ENCODE results near the gene MEDAG.

MEDAG gene

DNA sequence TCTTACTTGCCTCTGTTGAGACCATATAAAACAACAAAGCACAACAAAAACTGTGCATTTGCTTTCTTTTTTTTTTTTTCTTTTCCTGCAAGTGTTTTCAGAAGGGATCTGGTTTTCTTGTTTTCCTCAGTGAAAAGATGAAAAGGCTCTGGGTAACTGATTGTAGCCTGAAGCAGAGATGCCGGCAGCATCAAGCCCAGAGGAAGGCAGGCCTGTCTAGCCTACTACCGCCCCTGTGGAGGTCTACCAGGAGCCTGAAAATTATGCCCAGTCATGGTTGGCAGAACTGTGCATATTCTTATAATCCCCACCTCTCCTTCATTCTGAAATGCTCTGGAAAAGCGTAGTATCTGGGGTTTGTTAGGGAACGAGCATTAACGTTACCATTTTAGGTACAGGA is 32.6 kb upstream of the MEDAG start:
- DNase-seq = no peak

DNA sequence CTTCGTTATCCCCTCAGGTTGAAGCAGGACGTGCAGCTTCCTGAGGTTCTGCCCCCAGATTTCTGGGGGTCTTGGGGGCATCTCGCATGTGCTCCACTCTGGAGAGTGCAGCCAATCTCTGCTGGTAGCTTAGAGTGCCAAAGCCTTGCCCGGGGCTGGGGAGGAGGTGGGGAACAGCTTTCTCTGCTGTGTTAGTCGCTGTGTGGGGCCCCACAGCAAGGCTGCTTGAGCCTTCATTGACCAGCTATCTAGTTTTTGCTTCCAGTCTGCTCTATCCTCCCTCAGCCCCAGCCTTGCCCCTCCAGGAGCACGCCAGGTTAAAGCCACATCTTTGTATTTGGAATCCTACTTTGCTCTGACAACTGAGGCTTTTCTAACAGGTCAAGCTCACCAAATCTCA is 32.0 kb upstream of the MEDAG start:
- no peak for DNase-seq

DNA sequence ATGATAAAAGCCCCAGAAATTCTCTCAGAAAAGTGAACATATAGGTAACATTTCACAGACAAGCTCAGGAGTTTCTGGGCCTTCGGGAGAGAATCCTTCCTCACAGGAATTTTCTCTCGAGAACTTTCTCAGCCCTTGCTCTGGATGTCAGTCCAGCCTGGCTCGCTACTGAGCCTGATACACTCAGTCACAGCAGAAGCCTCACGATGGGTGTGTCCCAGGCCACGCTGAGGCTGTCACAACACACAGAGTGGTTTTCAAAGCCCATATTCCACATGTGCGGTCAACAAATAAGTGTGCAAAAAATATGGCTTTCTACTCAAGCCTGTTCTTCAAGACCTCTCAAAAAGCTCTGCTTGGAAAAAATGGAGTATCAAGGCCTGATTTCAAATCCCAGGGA is 31.5 kb upstream of the MEDAG start:
- DNase-seq = no peak

DNA sequence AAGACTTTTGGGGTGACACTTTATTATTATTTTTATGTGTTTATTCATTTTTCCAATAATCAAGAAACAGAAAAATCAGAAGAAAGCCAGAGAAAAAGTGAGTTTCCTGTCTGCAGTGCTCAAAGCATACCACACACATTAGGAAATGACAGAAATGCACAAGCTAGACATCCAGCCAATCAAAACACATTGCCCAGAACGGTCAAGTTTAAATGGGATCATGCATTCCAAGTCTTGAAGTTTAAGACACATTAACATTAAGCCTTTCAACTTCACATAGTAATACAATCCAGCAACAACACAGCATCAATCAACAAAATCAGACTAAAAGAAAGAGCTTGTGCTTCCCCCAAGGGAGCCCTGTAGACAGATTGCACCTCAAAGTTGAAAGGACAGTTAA is 28.7 kb upstream of the MEDAG start:
- DNase-seq = no peak

DNA sequence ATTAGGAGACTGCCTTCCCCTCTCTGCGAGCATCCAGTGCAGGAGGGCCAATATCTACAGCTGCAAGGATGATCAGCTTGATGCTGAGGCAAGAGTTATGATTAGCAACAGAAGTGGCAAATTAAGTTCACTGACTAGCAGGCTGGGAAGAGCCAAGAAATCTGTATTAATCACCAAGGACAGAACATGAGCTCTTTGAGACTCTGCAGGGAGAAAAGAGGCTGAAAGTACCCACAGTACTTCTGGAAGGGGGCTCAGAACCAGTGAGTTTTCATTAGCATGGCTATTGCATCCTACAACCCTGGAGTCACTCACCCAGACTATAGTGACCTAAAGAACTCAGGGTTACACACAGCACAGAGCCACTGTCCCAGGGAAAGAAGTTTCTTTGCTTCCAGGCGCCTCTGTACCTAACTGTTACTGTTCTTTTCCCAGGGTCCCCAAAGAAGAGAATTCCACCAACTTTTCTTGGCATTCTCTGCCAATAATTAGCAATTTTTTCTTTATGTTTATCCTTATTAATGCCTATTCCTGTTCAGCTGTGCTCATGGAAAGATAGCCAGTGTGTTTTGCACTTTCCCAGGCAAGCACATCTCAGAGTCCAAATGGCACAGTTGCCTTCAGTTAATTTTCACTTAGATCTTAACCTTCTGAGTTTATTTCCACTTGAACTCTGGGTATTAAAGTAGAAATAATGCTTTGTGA is 25.8 kb upstream of the MEDAG start:
- DNase-seq = no peak

DNA sequence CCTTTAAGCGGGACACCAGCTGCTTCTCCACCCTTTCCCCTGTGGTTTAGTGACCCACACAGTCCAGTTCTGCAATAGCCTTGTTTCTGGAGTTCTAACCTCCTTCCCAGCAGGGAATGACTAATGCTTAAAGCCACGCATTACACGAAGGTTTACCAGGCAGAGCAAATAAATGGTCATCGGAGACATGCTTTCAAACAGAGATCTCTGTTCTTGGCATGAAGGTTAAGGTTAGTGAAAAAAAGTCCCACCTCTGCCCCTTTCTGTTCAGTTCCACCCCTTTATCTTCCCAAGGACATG is 25.3 kb upstream of the MEDAG start:
- no peak for DNase-seq

DNA sequence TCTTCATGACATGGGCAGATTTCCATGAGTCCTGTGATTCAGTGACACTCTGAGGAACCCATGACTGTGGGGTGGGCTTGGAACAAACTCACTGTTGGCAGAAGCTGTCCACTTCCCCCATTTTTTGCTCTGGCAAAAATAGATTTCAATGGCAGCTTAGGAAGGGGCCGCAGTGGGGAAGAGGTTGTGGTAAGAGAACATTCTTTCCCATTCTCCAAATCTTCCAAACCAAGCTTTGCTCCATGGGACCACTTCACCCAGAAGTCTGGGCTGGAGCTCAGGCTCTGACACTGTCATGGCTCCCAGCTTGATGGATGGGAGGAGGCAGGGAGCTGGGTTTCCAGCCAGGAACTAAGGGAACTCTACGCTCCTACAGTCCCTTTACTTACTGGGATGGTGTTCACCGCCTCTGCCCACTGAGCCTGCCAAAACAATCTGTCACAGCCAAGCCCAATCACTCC is 24.9 kb upstream of the MEDAG start:
- DNase-seq = no peak

DNA sequence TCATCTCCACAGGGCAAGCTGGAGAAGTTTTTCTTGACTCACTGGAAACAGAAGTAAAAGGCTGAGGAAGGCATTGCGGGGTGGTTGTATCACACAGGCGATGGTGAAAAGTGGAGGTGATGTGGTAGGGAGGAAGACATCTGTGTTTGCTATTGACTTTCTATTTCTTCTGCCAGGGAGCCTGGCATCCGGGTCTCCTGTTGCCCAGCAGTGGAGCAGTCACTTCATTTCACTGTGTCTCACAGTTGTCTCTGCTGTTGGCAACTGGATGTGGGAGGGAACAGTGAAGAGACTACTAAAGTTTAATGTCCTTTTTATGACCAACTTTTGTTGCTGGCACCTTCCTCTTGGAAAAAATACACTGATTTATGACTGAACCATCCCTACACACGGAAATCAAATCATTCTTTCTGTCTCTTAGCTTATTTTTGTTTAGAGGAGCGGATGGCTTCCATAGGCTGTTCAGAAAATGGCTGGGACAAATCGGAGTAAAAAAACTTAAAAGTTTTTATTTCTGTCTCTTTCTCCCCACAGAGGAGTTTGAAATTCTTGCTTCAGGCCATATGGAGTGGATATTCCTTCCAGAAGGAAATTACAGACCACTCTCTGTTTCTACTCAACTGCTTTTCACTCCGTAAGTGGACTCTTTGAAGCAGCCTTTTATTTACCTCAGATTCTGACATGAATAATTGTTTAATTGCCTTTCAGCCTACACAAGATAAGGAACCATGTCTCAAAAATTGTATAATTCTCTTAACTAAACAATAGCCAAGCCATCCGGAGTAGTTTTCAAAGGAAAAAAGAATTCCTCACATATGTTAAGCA is 23.8 kb upstream of the MEDAG start:
- DNase-seq = no peak

DNA sequence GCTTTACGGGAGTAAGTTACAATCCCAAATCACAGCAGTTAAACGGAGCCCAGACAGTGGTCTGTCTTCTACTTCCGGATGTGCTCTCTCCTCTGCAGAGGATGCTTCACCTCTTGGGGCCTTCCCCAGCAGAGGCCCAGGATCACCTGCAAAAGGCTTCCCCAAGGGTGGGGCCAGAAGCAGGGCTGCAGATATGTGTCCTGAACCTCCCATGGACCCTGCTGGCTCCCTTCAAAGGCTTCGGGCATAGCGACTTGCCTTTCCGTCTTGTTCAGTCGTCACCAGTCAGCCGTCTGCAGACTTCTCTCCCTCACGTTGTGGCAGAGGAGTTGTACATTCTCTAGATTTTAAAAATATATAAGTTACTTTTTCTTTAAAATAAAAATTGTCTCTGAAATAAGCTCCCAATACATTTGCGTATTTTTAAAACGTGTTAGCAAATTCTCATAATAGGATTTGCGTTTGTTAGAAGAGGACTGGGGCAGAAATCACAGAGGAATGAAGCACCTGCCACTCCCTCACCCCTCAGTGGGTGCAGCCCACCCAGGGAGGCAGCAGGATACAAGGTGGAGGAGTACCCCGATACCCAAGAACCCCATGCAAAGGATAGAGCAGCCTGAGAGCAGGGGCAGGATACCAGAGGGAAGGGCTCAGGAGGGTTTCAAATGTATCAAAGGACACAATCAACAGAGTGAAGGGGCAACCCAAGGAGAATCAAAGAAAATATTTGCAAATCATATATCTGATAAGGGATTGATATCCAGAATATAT is 22.9 kb upstream of the MEDAG start:
- DNase-seq = no peak

DNA sequence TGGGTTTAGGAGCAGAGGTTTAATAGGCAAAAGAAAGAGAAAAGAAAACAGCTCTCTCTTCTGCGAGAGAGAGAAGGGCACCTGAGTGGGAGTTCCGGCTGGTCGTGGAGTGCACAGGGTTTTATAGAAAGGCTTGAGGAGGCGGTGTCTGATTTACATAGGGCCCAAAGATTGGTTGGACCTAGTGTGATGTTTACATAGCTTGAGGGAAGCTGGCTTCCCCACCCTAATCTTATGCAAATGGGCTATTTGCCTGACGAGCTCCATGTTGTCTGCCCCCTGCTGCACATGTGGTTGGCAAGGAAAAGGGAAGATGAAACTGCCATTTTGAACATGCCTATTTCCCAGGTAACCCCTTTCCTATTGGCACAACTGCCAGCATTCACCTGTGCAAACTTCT is 21.5 kb upstream of the MEDAG start:
- no peak for DNase-seq

DNA sequence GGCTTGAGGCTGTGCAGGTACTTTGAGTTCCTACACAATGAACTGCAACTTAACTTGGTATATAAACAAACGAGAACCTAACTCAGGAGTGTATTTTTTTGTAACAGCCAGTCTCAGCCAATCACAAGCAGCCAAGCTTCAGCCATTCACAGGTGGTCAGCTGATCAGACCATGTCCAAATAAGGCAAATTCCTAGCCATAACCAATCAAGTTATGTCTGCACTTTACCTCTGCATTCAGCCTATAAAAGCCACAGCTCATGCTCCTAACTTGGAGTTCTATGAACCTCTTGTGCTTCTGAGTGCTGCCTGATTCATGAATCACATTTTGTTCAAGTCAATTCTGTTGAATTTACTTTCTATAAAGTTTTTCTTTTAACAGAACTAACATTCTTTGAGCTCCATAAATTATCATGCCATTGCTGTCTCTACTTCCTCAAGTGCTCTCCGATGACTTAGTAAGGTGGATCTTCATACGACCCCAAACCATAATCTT is 16.8 kb upstream of the MEDAG start:
- DNase-seq = no peak

DNA sequence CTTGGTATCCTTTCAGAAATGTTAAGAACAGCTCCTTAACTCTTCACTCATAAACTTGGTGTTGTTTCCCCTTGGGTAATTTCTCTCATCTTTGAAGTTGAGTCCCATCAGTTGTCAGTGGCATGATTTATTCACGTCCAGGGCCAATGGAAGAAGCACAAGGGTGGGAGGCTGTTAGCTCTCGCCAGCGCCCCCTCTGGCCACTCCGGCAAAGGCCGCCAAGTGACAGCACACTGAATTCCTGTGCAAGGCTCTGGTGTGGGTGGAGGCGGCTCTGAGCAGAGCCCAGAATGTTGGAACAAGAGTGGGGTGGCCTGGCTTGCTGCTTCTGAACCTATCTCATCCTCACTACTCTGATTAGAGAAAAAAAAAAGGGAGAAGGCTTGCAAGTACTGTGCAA is 13.1 kb upstream of the MEDAG start:
- DNase-seq = no peak

DNA sequence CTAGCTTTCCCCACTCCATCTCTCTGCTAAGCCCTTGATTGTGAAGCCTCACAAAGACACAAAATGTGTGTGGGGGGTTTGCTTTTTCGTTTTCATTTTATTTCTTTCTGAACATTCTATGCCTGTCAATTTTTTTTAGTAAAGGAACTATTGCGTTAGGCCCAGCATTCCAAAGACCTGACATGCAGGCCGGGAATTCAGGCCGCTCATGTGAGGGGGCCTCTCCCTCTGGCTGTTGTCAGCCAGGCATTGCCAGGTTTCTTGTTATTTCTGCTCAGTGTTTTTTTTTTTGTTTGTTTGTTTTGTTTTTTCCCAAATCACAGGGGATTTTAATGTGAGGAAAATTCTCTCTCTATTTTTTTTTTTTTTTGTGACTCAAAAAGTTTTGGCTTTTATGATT is 10.3 kb upstream of the MEDAG start:
- no peak for DNase-seq

DNA sequence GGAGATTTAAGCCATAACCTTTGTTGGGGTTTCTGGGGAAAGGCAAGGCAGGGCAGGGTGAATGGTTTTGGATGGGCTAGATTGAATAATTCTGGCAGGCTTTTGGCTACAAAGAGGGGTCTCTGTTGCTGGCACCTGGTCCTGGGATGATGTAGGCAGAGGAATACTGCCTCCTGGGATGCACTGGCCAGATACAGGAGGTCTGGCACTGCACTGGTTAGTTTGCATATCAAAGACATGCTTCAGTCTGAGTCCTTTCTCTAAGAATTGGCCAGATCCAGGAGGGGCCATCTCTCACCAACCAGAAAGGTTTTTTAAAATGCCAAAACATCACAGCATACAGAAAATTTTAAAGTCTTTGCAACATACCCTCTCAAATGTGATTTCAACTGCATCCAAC is 8.0 kb upstream of the MEDAG start:
- DNase-seq = no peak

DNA sequence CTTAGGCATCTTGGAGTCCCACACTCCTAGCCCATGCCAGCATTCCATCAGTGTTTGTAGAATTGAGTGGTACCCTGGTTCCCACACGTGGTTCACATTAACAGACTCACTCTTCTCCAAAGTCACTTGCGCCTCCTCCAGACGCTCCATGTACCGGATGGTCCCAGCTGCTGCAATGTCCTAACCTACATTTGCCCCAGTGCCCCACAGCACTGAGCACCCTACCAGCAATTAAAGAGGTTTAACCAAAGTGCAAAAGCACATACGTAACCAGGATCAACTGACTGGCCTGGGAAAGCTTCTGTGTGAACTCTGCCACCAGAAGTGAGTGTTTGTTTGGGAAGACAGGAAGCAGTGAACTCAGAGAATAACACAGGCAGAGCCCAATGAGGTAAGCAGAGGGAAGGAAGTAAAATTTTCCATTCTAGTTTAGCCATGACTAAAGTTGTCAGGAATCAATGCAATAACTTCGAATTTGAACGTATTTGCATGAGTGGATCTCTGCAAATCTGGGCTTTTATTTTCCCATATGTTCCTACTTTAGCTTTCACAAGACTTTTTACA is 7.3 kb upstream of the MEDAG start:
- DNase-seq = no peak

DNA sequence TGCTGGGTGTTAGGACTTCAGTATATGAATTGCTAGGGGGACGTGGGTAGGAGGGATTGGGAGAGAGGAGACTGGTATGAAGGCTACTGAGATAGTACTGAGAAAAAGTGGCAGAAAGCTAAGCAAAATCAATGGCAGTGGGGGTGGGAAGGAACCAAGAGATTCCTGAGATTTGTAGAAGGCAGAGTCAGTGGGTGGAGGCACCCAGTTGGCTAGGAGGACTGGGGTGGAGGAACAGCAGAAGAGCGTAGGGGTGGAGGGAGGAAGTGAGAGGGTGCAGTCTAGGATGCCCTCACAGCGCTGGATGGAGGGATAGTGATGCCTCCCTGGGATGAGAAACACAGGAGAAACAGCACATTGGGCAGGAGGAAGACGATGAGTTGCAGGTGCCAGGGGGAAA is 5.6 kb upstream of the MEDAG start:
- no peak for DNase-seq

DNA sequence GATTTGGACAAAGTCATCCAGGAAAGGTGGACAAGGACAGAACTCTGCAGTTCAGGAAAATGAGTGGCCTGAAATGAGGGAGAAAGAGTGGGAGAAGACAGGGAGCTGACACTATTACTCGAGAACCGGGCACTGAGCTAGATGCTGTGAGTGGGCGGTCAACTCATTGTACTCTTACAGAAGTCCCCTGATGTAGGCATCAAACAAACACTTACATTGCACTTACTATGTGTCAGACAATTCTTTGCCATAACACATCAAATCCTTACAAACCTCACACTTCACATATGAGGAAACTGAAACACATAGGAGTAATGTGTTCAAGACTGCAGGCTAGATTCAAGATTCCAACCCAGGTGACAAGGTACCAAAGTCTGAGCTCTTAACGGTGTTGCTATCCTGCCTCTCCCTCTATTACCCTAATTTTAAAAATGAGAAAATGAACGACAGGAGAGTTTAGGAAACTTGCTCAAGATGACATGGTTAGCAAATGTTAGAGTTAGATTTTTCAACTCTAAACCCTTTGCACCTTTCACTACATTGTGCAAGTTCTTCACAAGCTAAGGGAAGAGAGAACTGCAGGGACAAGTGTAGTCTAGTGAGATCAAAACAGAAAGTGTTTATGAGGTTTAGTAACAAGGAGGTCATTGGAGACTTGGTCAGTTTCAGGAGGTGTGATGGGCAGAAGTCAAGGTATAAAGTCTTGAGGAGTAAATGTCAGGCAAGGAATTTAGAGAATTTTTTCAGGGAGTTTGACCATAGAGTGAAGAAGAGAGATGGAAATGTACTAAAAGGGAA is 4.9 kb upstream of the MEDAG start:
- DNase-seq = no peak

DNA sequence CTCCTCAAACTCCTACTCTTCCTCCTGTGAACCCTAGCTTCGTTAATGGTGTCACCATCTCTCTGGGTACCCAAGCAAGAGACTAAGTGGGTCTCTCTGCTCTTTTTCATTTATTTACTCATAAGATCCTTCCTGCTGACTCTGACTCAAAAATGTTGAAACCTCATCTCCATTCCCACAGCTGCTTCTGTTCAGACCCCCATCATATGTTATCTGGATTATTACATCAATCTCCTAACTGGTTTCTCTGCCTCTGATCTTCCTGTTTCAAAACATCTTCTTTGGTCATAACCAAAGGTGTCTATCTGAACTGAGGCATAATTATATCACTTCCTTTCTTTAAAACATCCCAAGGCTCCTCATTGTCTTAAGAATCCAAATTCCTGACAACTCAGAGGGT is 2.0 kb upstream of the MEDAG start:
- DNase-seq = no peak

DNA sequence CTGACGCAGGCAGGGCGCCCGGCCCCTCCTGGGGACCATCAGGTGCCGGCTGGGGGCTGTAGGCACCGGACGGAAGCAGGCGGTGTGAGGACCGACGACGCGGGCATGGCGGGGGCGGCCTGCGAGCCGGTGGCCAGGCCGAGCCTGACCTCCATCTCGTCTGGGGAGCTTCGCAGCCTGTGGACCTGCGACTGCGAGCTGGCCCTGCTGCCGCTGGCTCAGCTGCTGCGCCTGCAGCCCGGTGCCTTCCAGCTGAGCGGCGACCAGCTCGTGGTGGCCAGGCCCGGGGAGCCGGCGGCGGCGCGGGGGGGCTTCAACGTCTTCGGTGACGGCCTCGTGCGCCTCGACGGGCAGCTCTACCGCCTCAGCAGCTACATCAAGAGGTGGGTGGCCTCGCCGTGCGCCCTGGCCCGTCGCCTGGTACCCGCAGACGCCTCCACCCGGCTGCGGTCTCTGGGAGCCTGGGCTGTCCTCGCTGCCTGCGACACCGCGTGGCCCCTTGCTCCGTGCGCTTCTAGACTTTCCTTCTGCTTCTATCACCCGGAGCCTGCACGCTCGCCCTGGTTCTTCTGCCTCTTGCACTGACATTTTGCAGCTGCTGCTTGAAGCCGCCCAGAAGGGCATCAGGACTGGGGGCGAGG is 460 bp downstream of the MEDAG start:
- no peak for DNase-seq

DNA sequence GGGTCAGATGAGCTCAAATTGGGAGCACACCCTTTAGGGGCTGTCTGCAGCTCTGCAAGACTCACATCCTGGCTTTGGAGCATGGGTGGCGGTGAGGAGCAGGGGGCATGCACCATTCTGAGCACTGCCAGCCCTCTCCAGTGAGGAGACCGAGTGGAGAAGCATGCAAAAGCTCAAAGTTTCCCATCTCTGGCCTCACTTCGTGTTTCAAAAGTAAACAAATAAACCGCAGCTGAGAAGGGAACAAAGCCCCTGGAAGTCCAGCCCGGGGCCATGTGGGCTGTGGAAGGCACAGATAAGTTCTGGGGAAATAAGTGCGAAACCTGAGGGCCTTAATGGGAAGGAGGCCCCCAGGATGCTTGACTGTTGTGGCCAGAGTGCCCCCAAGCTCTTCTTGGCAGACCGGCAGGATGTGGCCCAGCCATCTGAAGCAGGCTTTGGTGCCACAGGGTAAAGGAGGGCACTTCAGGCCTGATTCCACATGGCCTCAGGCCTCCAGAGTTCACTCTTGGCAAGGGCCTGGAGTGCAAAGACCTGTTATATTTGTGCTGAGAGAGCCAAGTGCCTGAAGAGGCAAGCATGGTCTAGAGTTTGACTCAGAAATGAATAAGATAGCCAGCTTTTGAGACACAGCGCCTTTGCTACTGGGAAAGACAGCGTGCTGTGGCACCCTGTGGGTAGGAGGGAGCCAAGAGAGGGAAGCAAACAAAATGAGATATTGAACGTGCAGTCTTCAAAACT is 1.2 kb downstream of the MEDAG start:
- no peak for DNase-seq

DNA sequence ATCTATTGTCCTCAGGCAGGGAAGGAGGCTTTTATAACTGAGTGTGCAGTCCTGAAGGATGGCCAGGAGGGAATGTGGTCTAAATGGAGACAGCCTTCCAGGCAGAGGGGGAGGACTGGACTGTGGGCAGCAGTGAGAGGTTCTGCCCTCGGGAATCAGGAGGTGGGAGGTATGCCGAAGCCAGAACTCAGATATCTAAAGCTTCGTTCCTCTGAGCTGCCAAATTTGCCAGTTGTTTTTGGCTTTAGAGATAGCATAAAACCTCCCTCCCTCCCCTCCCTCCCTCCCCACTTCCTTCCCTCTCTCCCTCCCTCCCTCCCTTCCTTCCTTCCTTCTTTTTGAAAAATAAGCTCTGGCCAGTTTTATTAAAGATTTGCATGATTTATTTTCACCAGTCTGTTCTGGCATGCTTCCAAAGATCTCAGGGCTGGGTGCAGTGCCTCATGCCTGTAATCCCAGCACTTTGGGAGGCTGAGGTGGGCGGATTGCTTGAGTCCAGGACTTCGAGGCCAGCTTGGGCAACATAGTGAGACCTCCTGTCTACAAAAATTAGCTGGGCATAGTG is 2.4 kb downstream of the MEDAG start:
- DNase-seq = no peak
